Neuronal stem cell (in vitro differentiated cells): Measurements from ENCODE around the gene TAS1R2.
A peak's percentile ranks its signal among the peaks of the same experiment; 100 is the strongest.
"Not testable (repeated sequence)": the region's sequence is repeated elsewhere in the genome, so short reads cannot be mapped to it uniquely, and the experiment has no call there.

Experiments used
- DNase-seq: peaks from one replicate; pipeline ENCODE4 v3.0.0-alpha.2; 2013; ENCODE audit warnings: low spot score
- H2AFZ ChIP-seq: one replicate; pipeline ENCODE4 v1.6.1; 2013; ENCODE audit warnings: mild to moderate bottlenecking, low read length, inconsistent platforms
- H2AK5ac ChIP-seq: 2 replicates; pipeline ENCODE4 v1.6.1; 2013; ENCODE audit warnings: low read depth, mild to moderate bottlenecking, inconsistent platforms, low read length, moderate library complexity, mixed read lengths
- H2BK120ac ChIP-seq: 2 replicates; pipeline ENCODE4 v1.6.1; 2013; ENCODE audit warnings: low read depth, mild to moderate bottlenecking, inconsistent platforms, low read length, moderate library complexity, mixed read lengths
- H2BK12ac ChIP-seq: one replicate; pipeline ENCODE4 v1.6.1; 2013; ENCODE audit warnings: low read length, inconsistent platforms
- H2BK15ac ChIP-seq: 2 replicates; pipeline ENCODE4 v1.6.1; 2013; ENCODE audit warnings: mild to moderate bottlenecking, low read length, inconsistent platforms, mixed read lengths
- H2BK5ac ChIP-seq: one replicate; pipeline ENCODE4 v1.6.1; 2013; ENCODE audit warnings: inconsistent platforms, mild to moderate bottlenecking, low read length, moderate library complexity
- H3K14ac ChIP-seq: one replicate; pipeline ENCODE4 v1.6.1; 2013; ENCODE audit warnings: low read length, inconsistent platforms
- H3K18ac ChIP-seq: 2 replicates; pipeline ENCODE4 v1.6.1; 2013; ENCODE audit warnings: low read length, inconsistent platforms
- H3K23ac ChIP-seq: 2 replicates; pipeline ENCODE4 v1.6.1; 2013; ENCODE audit warnings: low read depth, mild to moderate bottlenecking, mixed read lengths, low read length, inconsistent platforms; ENCODE audit not compliant: poor library complexity
- H3K27ac ChIP-seq: replicated peaks from 3 replicates; pipeline ENCODE4 v1.5.1; 2013; ENCODE audit warnings: low read length, inconsistent platforms
- H3K27me3 ChIP-seq, 3 experiments: 2 replicates each; pipeline ENCODE4 v1.6.1; 2013; ENCODE audit warnings: low read length in 3 of 3, mild to moderate bottlenecking in 2 of 3, inconsistent platforms in 1 of 3, low read depth in 1 of 3, mixed read lengths in 1 of 3, moderate library complexity in 1 of 3; ENCODE audit not compliant: control insufficient read depth in 3 of 3, insufficient read depth in 3 of 3
- H3K36me3 ChIP-seq, 2 donors: replicated peaks in 1 of 2; 2 replicates each; pipeline ENCODE4 v1.6.1; 2013; ENCODE audit warnings: low read length in 2 of 2; ENCODE audit not compliant: control insufficient read depth in 2 of 2, insufficient read depth in 2 of 2
- H3K4ac ChIP-seq: 2 replicates; pipeline ENCODE4 v1.6.1; 2013; ENCODE audit warnings: inconsistent platforms, mild to moderate bottlenecking, low read length, moderate library complexity
- H3K4me1 ChIP-seq, 2 donors: 1 replicate in 1 of 2; 2 replicates in 1 of 2; pipeline ENCODE4 v1.6.1; 2013; ENCODE audit warnings: low read length in 2 of 2, low read depth in 1 of 2; ENCODE audit not compliant: control insufficient read depth in 2 of 2, insufficient read depth in 1 of 2
- H3K4me2 ChIP-seq: one replicate; pipeline ENCODE4 v1.6.1; 2013; ENCODE audit warnings: mild to moderate bottlenecking, low read length, inconsistent platforms; ENCODE audit not compliant: insufficient read depth, poor library complexity, severe bottlenecking
- H3K4me3 ChIP-seq, 2 donors: 2 replicates each; pipeline ENCODE4 v1.5.1; 2013; ENCODE audit warnings: low read length in 2 of 2, mild to moderate bottlenecking in 2 of 2, inconsistent platforms in 1 of 2, moderate library complexity in 1 of 2
- H3K79me1 ChIP-seq: one replicate; pipeline ENCODE4 v1.6.1; 2013; ENCODE audit warnings: low read depth, mild to moderate bottlenecking, inconsistent platforms, low read length, moderate library complexity
- H3K9ac ChIP-seq: one replicate; pipeline ENCODE4 v1.6.1; 2013; ENCODE audit warnings: mild to moderate bottlenecking, low read depth, low read length, inconsistent platforms; ENCODE audit not compliant: poor library complexity
- H3K9me3 ChIP-seq, 2 donors: replicated peaks in 1 of 2; 2 replicates each; pipeline versions ENCODE3 to v1.6.1; 2013; ENCODE audit warnings: low read length in 2 of 2, mild to moderate bottlenecking in 2 of 2, inconsistent platforms in 1 of 2, low read depth in 1 of 2, mixed read lengths in 1 of 2, moderate library complexity in 1 of 2; ENCODE audit not compliant: control insufficient read depth in 2 of 2, insufficient read depth in 1 of 2
- H4K8ac ChIP-seq: one replicate; pipeline ENCODE4 v1.6.1; 2013; ENCODE audit warnings: low read depth, mild to moderate bottlenecking, inconsistent platforms, low read length, moderate library complexity
- H4K91ac ChIP-seq: one replicate; pipeline ENCODE4 v1.6.1; 2013; ENCODE audit warnings: low read length, low read depth, mild to moderate bottlenecking, inconsistent platforms; ENCODE audit not compliant: poor library complexity
- WGBS, 2 donors: extraction: QIAGEN DNeasy Blood & Tissue Kit; methylation state at CpG; one replicate each; pipeline ENCODE4 v1.1.7; 2013; ENCODE audit warnings: missing lambda C conversion rate in 2 of 2, mixed read lengths in 1 of 2; ENCODE audit not compliant: insufficient read length in 2 of 2, insufficient replicate concordance in 1 of 2; ENCODE audit errors: extremely low coverage in 2 of 2; 5-methylcytosine and 5-hydroxymethylcytosine counted together

TAS1R2 gene

DNA sequence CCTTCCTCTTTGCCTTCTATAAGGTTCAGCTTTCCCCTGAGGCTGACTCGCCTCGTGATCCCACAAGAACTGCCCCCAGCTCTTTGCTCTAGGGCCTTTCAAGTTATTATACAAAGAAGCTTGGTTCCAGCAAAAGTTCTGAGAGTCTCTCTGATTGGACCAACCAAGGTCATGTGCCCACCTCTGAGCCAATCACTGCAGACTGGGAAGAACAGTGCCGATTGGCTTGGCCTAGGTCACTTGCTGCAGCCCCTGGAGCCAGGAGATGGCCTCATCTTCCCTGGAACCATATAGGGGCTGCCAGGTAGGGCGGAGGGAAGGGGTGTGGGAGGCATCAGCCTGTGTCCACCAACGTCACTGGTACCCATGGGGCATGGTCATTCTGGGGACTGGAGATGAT lies 22.8 kb downstream of the TAS1R2 start:
- no peak overlapping the region for H2BK120ac ChIP-seq
- no peak overlapping the region for H3K23ac ChIP-seq
- no peak overlapping the region for H3K4me3 ChIP-seq
- DNase-seq, result no peak
- H2AK5ac ChIP-seq, result no peak overlapping the region
- no peak overlapping the region for H2BK15ac ChIP-seq
- H3K14ac ChIP-seq, result no peak overlapping the region
- no peak overlapping the region for H4K8ac ChIP-seq
- no peak overlapping the region for H3K27ac ChIP-seq
- no peak overlapping the region for H2BK12ac ChIP-seq
- H4K91ac ChIP-seq, result no peak overlapping the region
- H3K36me3 ChIP-seq, result no peaks in the 10 kb centered on the region
- peak overlapping the region; percentile 15 for H2AFZ ChIP-seq
- no peak overlapping the region for H2BK5ac ChIP-seq
- H3K9me3 ChIP-seq, result no peaks in the 10 kb centered on the region
- no peaks in the 10 kb centered on the region for H3K4me1 ChIP-seq
- WGBS, 2 donors, result no CpG with 5 or more reads among the region's 5 CpGs
- H3K4ac ChIP-seq, result no peak overlapping the region
- H3K9ac ChIP-seq, result no peak overlapping the region
- no peak overlapping the region for H3K4me2 ChIP-seq
- H3K18ac ChIP-seq, result no peak overlapping the region
- H3K27me3 ChIP-seq, result peaks cover 0 to 10% (median 0%) of the 10 kb centered on the region in 3 experiments
- no peaks in the 10 kb centered on the region for H3K79me1 ChIP-seq

GRCh38 chr1:18832319-18832718 lies 27.1 kb downstream of the TAS1R2 start:
- H4K91ac ChIP-seq, H3K9me3 ChIP-seq, H2AFZ ChIP-seq, H3K14ac ChIP-seq, H2AK5ac ChIP-seq, DNase-seq, H3K23ac ChIP-seq, H3K4me1 ChIP-seq, H3K4me3 ChIP-seq, H2BK5ac ChIP-seq, H3K4me2 ChIP-seq, H2BK15ac ChIP-seq, H2BK12ac ChIP-seq, H3K36me3 ChIP-seq, H4K8ac ChIP-seq, H3K18ac ChIP-seq, H3K9ac ChIP-seq, H3K27ac ChIP-seq, H3K4ac ChIP-seq, H3K79me1 ChIP-seq, H2BK120ac ChIP-seq: not testable (repeated sequence)
- peaks cover 0 to 10% (median 0%) of the 10 kb centered on the region in 3 experiments for H3K27me3 ChIP-seq
- no CpG with 5 or more reads among the region's 1 CpG for whole genome bisulfite sequencing, 2 donors

GRCh38 chr1:18831656-18832055 lies 27.8 kb downstream of the TAS1R2 start:
- Histone ChIP-seq H4K8ac (no peak overlapping the region), H3K23ac (no peak overlapping the region), H2BK120ac (no peak overlapping the region), H2BK12ac (no peak overlapping the region), H3K9ac (no peak overlapping the region), H3K18ac (no peak overlapping the region), H2AFZ (no peak overlapping the region), H3K4me2 (no peak overlapping the region), H3K79me1 (no peaks in the 10 kb centered on the region), H3K36me3 (no peaks in the 10 kb centered on the region), H2BK15ac (no peak overlapping the region), H2BK5ac (no peak overlapping the region), H3K27ac (no peak overlapping the region), H4K91ac (no peak overlapping the region), H3K14ac (peak overlapping the region; percentile 47), H3K9me3 (peaks cover 6 to 7% of the 10 kb centered on the region in 2 donors), H2AK5ac (no peak overlapping the region), H3K4me3 (no peak overlapping the region), H3K4me1 (no peaks in the 10 kb centered on the region), H3K4ac (no peak overlapping the region), H3K27me3 (peaks cover 0 to 10% (median 0%) of the 10 kb centered on the region in 3 experiments)
- WGBS, 2 donors, result no CpG with 5 or more reads among the region's 2 CpGs
- no peak for DNase-seq

- Histone ChIP-seq H2AK5ac (no peak overlapping the region), H2BK15ac (no peak overlapping the region), H3K79me1 (no peaks in the 10 kb centered on the region), H3K27ac (no peak overlapping the region), H3K9ac (no peak overlapping the region), H2BK120ac (no peak overlapping the region), H3K9me3 (peaks cover 6 to 7% of the 10 kb centered on the region in 2 donors), H3K27me3 (peaks cover 0 to 10% (median 0%) of the 10 kb centered on the region in 3 experiments), H2AFZ (no peak overlapping the region), H3K4ac (no peak overlapping the region), H3K23ac (no peak overlapping the region), H2BK5ac (no peak overlapping the region), H2BK12ac (no peak overlapping the region), H3K4me1 (no peaks in the 10 kb centered on the region), H4K8ac (no peak overlapping the region), H3K4me2 (no peak overlapping the region), H3K36me3 (no peaks in the 10 kb centered on the region), H3K18ac (no peak overlapping the region), H4K91ac (no peak overlapping the region), H3K4me3 (no peak overlapping the region), H3K14ac (no peak overlapping the region)
- no peak for DNase-seq
- WGBS, 2 donors, result no CpG with 5 or more reads among the region's 12 CpGs
These were observed 28.9 kb downstream of the TAS1R2 start for GRCh38 chr1:18830596-18830995.
